ENCODE data around the gene NFIX.
A peak's percentile ranks its signal among the peaks of the same experiment; 100 is the strongest.

The NFIX gene

GRCh38 chr19:13023656-13024055 lies 28.4 kb downstream of the NFIX start:
- no peak for DNase-seq

GRCh38 chr19:13024126-13024950 lies 29.1 kb downstream of the NFIX start:
- DNase-seq: no peak

- peak; percentile 33 for DNase-seq
Observed at GRCh38 chr19:13024951-13025697, 29.8 kb downstream of the NFIX start.

DNA sequence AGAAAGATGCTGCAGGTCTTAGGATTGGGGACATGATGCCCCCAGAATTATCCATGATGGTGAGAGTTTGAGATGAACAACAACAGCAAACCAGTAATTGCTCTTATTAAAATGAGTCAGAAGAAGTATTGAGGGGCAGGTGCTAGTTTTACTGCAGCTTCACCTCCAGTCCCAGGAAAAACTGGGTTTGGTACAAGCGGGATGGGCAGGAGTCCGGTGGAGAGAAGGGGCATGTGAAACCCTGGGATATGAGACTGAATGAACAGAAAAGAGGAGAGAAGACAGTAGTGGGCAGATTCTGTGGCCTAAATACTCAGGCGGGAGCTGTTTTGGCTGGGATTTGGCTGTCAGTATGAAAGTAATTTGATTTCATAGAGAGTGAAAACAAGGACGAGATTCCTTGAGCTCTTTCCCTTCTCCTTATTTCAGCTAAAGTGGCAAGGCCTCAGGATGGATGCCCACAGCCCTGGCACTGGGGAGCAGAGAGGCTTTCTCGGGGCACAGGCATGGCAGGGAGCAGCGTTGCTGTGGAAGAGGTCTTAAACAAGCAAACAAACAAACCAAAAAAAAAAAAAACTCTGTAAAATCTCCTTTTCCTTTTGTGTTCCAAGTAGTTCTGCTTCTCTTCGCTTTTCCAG lies 30.7 kb downstream of the NFIX start:
- DNase-seq: no peak

DNA sequence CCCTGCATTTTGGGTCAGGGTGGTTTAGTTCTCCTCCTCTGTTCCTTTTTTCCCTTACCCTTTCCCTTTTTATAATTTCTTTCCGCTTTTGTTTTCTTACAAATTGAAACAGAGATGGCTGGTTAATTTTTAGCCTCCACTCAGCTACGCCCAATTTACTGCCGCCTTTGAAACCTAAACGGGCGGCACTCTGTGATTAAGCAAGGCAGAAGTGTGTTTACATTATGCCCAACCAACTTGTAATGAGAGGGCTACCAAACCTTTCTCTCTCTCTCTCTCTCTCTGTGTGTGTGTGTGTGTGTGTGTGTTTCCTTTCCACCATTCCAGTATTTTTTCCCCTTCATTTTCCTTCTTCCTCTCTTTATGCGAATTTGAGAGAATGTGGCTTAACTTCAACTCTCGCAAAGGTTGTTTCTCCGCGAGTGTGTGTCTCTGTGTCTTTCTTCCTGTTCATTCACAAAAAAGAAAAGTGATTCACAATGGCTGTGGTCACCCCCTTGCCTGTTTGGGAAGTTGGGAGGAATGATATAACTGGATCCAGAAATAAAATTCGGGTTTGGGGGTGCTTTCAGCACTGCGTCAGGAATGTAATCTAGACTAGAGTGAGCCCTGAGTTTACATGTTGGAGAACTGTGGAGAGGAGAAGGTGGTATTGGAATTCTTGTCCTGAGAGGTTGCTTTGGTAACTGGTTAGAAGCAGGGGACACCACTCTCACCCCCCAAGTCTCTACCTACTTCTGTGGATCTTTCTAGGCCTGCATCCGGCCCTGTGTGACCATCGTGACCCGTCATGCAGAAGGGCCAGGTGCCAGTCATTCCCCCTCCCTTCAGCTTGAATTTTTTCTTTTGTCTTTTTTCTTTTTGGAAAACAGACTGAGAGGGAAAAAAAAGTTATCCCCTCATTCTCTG lies 31.4 kb downstream of the NFIX start:
- DNase-seq: peak; percentile 62

- DNase-seq: no peak
Observed at GRCh38 chr19:13027557-13027956, 32.3 kb downstream of the NFIX start.

- no peak for DNase-seq
Observed at GRCh38 chr19:13028027-13028426, 32.8 kb downstream of the NFIX start.

DNA sequence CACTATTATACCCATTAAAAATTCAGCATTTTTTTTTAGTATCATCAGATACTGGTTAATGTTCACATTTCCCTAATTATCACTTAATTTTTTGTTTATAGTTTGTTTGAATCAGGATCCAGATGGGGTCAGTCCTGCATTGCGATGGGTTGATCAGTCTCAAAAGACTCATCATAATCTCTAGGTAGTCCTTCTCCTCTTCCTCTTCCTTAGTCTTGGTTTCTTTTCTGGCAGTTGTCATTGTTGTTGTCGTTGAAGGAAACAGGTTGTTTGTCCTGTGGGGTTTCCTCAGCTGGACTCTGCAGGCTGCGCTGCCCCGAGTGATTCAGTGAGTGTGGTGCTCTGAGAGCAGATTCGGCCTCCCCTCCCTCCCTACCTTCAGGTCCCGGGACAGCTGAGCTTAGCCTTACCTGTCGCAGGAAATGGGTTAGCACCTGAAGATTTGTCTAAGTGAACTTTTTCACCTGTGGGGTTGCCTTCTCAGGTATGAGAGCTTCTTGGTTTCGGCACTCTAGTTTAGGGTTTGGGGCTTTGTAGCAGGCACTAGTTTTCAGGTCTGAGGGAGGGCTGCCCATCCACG lies 34.1 kb downstream of the NFIX start:
- DNase-seq: no peak

- DNase-seq: no peak
Observed at GRCh38 chr19:13029893-13030292, 34.6 kb downstream of the NFIX start.

DNA sequence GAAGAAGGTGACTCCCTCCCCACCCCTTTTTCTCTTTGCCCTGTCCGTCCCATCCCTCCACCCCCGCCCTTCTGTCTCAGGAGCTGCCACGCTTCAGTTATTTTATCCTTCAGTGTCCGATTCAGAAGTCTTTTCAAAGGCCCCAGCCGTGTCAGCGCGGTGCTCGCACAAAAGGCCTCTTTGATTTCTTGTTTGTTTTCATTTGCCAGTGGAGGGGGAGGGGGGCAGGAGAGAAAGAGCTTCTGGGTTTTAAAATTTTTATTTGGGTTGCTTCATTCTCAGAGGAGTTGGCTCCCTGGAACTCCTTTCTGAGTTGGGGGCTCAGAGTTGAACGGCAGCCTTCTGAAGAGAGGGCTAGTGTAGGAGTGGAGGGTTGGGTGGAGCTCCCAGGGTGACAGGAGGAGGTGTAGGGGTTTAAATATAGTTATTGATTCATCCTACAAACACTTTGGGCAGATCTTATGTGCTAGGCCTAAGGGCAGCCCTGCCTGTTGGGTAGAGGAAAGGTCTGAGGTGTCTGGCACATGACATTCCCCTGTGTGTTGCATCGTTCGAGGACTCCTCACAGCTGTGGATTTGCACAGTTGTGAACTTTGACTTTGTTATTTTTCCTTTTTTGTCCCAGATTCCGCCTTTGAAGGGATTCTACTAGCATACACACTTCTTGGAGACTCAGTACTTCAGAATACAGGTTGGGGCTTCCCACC lies 36.8 kb downstream of the NFIX start:
- peak; percentile 21 for DNase-seq

DNA sequence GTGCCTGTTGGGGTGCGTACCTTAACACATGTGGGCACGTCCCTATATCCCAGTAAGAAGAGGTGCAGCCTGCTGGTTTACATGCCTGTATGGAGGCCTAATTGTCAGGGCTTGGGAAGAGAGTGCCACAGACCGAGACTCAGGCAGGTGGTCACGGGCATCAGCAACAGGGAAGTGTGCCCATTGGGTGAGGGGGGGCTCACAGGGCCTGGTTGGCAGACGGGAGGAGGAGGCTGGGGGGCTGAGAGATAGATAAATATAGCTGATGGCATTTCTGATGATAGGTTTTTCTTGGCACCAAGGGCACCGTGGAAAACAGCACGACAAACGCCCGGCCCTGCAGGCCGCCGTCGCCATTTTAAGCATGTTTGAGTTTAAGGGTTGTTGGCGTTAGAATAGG lies 37.6 kb downstream of the NFIX start:
- no peak for DNase-seq

- DNase-seq: no peak
Observed at GRCh38 chr19:13033244-13033643, 38.0 kb downstream of the NFIX start.

DNA sequence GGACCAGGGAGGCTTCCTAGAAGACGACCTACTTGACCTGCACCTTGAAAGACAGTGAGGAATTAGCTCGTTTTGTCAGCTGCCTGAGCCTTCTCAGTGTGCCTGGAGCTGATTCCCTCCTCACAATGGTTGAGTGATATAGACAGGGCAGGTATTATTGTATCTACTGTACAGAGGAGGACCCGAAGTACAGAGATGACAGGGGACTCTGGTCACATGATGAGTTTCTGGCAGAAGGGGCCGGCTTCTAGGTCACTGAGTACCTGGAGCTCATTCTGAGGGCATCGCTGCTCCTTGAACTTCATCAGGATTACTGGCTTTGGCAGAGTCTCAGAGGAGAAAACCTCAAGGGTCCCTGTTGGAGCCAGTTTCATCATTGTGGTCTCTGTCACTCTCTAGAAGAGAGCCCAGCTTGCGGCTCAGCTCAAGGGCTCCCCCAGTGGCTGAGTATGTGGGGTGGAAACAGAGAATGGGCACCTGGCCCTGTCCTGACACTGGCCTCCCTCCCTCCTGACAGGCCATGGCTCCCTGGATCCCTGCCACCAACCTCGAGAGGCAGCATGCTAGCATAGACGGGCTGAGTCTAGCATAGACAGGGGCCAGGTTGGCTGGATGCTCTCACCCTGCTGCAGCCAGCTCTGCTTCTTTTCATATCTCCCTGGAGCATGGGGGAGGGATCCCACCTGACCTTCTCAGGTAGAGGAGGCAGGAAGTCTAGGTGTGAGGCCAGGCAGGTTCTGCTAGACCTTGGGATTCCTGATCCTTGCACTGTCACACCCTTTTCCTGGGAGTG lies 38.7 kb downstream of the NFIX start:
- DNase-seq: peak; percentile 61

- DNase-seq: no peak
Observed at GRCh38 chr19:13034636-13035035, 39.4 kb downstream of the NFIX start.

- no peak for DNase-seq
Observed at GRCh38 chr19:13035820-13036365, 40.6 kb downstream of the NFIX start.

DNA sequence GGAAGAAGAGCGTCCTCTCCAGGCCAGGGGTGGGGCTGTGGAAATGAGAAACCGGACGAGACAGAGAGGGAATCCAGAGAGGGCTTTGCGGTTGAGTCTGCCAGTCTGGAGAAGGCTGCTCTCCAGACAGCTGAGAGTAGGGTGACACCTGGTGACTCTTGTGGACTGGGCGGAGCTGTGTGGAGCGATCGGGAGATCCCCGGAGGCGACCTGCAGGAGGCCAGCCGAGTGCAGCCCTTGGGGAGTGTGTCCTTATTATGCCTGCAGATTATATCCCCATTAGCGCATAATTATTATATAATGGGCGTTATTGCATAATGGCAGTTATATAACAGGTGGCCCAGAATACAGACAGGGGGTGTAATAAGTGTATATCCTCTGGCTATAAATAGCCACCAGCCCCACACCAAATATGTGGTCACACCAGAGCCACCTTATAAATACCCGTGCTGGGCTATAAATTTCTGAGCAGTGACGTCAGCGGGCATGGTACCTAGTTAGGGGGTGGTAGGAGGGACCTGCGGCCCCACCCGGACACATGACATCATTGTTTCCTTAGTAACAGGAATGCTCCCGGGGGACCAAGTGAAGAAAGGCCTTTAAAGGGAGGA lies 41.2 kb downstream of the NFIX start:
- peak; percentile 82 for DNase-seq

- DNase-seq: no peak
Observed at GRCh38 chr19:13037161-13037560, 41.9 kb downstream of the NFIX start.

GRCh38 chr19:13037731-13038130 lies 42.5 kb downstream of the NFIX start:
- no peak for DNase-seq

GRCh38 chr19:13038306-13039210 lies 43.3 kb downstream of the NFIX start:
- DNase-seq: no peak

Measured in DMS153 (cell line).